Right renal pelvis (tissue), 4 donors: ENCODE data around the gene PLCXD1. TPM values are rescaled to one million over a fixed set of nuclear protein-coding genes. Genes with fewer than 3 reads are reported as not detected.
A peak's percentile ranks its signal among the peaks of the same experiment; 100 is the strongest.
"Not testable (repeated sequence)": the region's sequence is repeated elsewhere in the genome, so short reads cannot be mapped to it uniquely, and the experiment has no call there.

ENCODE experiments used
- DNase-seq, 4 donors: peaks; one replicate each; pipeline ENCODE4 v3.0.0-alpha.2; 2013; ENCODE audit warnings: low read depth in 4 of 4, low spot score in 3 of 4, missing footprints in 1 of 4
- polyA plus RNA-seq, 4 donors: library from polyadenylated mRNA; unstranded; fragments of 120-200 nt; gene quantifications; one replicate each; pipeline ENCODE4 v1.2.1, GENCODE V29; 2013; ENCODE audit not compliant: insufficient read length in 4 of 4

The PLCXD1 gene
- polyA plus RNA-seq, 4 donors: 18.6 to 26.3 (median 21.0) TPM

DNA sequence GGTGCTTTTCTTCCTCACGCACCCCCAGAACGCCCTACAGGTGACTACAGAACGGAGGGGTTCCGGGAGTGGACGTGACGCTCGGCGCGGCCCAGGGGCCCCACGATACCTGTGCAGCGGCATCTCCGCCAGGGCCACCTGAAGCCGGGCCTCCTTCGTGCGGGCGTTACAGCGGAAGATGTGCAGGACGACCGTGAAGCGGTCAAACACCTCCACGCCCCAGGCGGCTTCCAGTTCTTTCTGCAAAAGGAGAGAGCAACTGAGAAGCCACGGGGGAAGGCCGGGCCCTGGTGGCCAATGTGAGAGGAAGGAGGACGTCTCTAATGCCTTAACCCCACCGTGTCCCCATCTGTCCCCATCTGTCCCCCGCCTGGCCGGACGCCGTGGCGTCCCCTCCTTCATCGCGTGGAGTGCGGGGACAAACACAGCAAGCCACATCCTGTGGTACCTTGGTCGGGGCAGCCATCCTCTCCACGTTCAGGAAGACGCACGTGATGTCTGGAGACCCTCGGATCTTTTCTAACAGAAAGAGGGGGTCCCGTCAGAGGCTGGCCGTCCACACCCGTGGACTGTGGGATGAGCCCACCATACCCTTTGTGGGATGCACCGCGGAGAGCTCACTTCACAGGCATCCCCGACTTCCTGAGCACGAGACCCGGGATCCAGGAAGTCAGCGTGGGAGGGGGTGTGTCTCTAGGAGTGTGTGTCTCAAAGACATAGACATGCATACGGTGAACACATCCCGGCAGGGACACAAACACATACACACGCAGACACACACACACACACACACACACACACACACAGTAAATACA lies 33.8 kb downstream of the PLCXD1 start:
- no peak for DNase-seq

DNA sequence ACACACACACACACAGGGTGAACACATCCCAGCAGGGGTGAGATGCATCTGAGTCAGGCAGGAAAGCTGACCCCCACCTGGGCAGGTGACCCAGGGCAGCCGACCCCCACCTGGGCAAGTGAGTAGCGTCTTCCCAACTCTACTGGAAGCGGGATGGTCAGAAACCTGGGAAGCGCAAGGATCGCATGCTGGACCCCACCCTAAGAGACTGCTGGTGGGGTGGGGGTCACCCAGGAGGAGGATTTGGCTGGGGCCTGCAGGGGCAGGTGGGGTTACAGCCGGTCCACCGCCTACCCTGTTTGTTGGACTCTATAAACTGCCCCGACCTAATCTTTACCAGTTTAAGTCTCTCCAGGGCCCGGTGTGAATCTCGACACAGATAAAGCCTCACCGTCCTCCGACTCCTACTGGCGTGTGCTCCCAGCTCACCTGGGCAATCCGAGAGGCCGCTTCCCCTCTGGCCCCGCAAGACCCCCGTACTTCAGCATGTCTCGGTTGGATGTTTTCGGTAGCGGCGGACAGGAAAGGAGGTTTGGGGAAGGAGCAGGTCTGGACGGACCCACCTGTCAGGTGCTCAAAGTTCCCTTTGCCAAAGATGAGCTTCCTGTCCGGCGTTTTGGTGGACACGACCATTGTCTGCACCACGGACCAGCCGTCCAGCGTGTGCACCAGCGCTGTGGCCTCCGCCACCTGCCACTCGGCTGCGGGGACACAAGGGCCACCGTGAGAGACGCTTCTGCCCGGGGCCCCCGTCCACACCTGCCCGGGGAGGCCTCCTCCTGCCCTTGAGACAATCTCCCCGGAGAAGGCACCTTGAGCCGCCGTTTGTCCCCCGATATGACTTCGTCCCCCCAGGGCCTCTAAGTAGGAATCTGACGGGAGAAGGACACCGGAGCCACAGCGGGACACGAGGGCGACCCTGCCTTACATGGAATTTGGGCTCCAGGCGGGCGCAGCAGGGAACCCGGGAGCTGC lies 35.5 kb downstream of the PLCXD1 start:
- DNase-seq: no peak

- no peak for DNase-seq
These were observed 36.4 kb downstream of the PLCXD1 start for GRCh38 chrX:317424-318067.

GRCh38 chrX:318068-318738 lies 37.0 kb downstream of the PLCXD1 start:
- peak; percentile 82 to 96 (median 94) for DNase-seq

GRCh38 chrX:318739-319578 lies 37.8 kb downstream of the PLCXD1 start, which contains the start of gene GTPBP6:
GTPBP6 (minus strand) TSS chrX:318796; CDS start chrX:318787, 9 bp downstream.
- peak; percentile 99 for DNase-seq

DNA sequence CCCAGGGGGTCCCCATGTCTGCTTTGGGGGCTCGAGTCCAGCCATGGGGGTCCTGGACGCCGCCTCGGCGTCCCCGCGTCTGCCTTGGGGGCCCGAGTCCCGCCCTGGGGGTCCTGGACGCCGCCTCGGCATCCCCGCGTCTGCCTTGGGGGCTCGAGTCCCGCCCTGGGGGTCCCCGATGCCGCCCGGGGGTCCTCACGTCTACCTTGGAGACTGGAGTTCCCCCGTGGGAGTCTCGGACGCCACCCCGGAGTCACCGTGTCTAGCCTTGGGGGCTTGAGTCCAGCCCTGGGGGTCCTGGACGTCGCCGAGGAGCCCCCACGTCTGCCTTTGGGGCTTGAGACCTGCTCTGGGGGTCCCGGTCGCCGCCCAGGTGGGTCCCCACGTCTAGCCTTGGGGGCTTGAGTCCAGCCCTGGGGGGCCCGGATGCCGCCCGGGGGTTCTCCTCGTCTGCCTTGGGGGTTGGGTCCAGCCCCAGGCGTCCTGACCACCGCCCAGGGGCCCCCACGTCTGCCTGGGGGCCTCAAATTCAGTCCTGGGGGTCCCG lies 38.5 kb downstream of the PLCXD1 start:
- DNase-seq: no peak

DNA sequence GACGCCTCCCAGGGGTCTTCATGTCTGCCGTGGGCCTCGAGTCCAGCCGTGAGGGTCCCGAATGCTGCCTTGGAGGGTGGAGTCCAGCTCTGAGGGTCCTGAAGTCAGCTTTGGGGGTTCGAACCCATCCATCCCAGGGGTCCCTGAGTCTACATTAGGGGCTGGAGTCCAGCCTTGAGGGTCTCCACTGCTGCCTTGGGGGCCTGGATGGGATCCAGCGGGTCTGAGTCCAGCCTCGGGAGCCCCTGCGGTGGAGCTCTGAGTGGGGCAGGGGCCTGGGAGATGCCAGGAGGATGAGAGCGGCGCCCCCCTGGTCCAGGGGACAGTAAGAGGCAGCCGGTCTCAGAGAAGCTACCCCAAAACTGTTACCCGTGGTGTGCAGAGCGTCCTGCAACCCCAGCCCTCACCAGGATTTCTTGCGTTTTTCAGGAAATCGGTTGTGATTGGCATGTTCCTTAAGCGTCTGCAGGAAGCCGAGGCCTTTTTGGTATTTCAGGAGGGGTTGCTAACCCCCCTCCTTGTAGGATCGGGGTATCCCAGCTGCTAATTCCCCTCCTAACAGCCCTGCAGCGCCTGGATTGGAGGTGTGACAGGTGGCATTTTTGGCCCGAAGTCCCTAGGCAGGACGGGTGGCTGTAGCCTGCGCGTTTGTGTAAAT lies 39.1 kb downstream of the PLCXD1 start:
- DNase-seq: no peak

GRCh38 chrX:323721-324628 lies 42.8 kb downstream of the PLCXD1 start:
- peak in 2 of 4 donors; percentile 43 to 58 for DNase-seq

- DNase-seq: not testable (repeated sequence)
These were observed 43.5 kb downstream of the PLCXD1 start for GRCh38 chrX:324664-325063.

DNA sequence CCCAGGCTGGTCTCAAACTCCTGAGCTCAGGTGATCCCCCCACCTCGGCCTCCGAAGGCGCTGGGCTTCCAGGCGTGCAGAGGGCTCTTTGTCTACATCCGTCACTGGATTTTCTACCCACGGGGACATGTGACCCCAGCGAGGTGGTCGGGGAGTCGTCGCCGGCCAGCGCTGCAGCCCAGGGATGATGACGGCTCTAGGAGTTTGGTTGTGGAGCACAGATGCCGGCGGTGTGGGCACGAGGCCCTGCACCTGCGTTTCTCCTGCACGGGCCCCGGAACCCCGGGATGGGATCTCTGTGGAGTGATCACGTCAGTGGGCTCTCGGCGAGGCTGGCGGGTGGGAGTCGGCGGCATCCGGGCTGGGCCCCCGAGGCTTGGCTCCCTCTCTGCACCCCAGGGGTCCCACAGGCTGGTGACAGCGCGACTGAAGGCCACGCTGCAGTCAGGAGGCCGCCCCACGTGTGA lies 46.5 kb downstream of the PLCXD1 start:
- DNase-seq: no peak

GRCh38 chrX:329291-329910 lies 48.2 kb downstream of the PLCXD1 start:
- DNase-seq: no peak

DNA sequence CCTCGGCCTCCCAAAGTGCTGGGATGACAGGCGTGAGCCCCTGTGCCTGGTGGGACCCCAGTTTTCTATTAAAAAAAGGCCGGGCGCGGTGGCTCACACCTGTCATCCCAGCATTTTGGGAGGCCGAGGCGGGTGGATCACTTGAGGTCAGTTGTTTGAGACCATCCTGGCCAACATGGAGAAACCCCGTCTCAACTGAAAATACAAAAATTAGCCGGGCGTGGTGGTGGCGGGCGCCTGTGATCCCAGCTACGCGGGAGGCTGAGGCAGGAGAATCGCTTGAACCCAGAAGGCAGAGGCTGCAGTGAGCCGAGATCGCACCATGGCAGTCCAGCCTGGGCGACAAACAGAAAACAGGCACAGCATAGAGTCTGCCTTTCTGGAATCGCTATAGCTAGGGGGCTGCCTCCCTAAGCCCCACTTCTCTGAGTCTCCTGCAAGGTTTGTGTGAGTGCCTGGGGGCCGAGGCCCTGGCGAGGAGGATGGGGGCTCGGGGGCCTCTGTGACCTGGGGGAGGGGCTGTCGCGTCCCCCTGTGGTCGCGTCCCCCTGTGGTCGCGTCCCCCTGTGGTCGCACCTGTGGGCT lies 49.1 kb downstream of the PLCXD1 start:
- DNase-seq: not testable (repeated sequence)

- DNase-seq: no peak
These were observed 49.6 kb downstream of the PLCXD1 start for GRCh38 chrX:330726-331150.

DNA sequence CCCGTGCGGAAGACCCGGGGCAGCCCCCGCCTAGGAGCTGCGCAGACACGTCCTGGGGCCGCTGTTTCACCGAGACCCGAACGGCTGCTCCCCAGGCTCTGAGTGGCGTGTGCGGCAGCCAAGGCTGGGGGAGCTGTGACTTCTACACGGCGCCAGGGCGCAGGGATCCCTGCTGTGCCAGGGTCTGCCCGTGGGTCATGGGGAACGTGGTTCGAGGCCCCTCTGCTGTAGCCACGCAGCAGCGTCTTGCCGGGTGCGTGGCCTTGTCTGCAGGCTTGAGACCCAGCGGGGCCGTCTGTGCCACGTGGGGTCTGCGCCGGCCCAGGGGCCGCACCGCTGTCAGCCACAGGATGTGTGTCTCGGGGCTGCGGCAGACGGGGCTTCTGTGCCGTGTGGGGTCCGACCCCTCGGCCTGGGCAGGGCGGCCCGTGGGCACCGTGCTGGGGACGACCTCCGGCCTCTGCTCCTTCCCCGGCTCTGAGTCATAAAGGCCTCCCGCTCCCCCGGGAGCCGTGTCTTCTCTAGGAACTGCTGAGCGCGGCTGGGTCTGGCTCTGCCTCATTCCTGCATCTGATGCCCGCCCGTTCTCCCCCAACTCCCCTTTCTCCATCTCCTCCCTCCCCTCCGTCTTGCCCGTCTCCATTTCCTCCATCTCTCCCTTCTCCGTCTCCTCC lies 50.1 kb downstream of the PLCXD1 start:
- no peak for DNase-seq

DNA sequence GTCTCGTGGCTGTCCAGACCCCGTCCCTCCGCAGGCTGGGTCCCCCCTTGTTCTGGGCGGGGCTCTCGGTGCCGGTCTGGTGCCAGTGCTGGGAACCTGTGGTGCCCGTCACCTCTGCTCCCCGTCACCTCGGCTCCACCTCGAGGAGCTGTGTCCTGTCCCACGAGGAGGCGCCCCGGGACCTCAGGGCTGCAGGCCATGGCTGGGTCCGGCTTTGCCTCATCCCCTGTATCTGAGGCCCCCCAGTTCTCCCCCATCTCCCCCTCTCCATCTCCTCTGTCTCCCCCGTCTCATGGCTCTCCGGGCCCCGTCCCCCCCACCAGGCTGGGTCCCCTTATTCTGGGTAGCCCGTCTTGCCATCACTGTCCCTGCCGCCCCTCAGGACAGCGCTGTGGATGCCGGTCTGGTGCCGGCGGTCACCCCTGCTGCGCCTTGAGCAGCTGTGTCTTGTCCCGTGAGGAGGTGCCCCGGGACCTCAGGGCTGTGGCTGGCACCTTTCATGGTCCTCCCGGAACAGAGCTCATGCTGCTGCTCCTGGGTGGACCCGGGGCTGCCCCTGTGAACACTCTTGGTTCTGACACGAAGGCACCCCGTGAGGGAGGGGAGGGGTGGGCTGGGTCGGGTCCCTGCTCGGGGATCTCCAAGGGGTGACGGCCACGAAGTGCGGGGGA lies 50.8 kb downstream of the PLCXD1 start:
- no peak for DNase-seq
